Skeletal muscle tissue (tissue), 4 donors: ENCODE data around the gene MTMR3. TPM values are rescaled to one million over a fixed set of nuclear protein-coding genes. Genes with fewer than 3 reads are reported as not detected.

Source experiments
- H3K27ac ChIP-seq: one replicate; pipeline ENCODE4 v1.7.0; 2013; ENCODE audit warnings: mild to moderate bottlenecking, low read depth, low read length, inconsistent platforms
- H3K27me3 ChIP-seq, 3 donors: one replicate each; pipeline ENCODE4 v1.7.0; 2013; ENCODE audit warnings: low read length in 3 of 3; ENCODE audit not compliant: control insufficient read depth in 3 of 3, insufficient read depth in 3 of 3
- H3K36me3 ChIP-seq, 3 donors: one replicate each; pipeline ENCODE4 v1.7.0; 2013; ENCODE audit warnings: low read length in 3 of 3; ENCODE audit not compliant: control insufficient read depth in 3 of 3, insufficient read depth in 3 of 3
- H3K4me1 ChIP-seq, 3 donors: one replicate each; pipeline ENCODE4 v1.7.0; 2013; ENCODE audit warnings: low read length in 3 of 3, mild to moderate bottlenecking in 3 of 3; ENCODE audit not compliant: control insufficient read depth in 3 of 3, insufficient read depth in 3 of 3
- H3K4me3 ChIP-seq, 3 donors: one replicate each; pipeline ENCODE4 v1.7.0; 2013; ENCODE audit warnings: low read length in 3 of 3
- H3K9ac ChIP-seq, 3 donors: one replicate each; pipeline ENCODE4 v1.7.0; 2013; ENCODE audit warnings: low read length in 3 of 3, mild to moderate bottlenecking in 3 of 3, moderate library complexity in 2 of 3, low read depth in 1 of 3
- H3K9me3 ChIP-seq, 3 donors: one replicate each; pipeline ENCODE4 v1.7.0; 2013; ENCODE audit warnings: low read length in 3 of 3; ENCODE audit not compliant: control insufficient read depth in 3 of 3
- total RNA-seq: library from RNA; depleted of rRNA; stranded (reverse); fragments of >200 nt; gene quantifications from one replicate; pipeline ENCODE4 v1.2.3, GENCODE V29; 2014
- donor health status: Osteomylitis.

Gene MTMR3
- total RNA-seq, 1 donor from 2014 or later, result 38.6 TPM

DNA sequence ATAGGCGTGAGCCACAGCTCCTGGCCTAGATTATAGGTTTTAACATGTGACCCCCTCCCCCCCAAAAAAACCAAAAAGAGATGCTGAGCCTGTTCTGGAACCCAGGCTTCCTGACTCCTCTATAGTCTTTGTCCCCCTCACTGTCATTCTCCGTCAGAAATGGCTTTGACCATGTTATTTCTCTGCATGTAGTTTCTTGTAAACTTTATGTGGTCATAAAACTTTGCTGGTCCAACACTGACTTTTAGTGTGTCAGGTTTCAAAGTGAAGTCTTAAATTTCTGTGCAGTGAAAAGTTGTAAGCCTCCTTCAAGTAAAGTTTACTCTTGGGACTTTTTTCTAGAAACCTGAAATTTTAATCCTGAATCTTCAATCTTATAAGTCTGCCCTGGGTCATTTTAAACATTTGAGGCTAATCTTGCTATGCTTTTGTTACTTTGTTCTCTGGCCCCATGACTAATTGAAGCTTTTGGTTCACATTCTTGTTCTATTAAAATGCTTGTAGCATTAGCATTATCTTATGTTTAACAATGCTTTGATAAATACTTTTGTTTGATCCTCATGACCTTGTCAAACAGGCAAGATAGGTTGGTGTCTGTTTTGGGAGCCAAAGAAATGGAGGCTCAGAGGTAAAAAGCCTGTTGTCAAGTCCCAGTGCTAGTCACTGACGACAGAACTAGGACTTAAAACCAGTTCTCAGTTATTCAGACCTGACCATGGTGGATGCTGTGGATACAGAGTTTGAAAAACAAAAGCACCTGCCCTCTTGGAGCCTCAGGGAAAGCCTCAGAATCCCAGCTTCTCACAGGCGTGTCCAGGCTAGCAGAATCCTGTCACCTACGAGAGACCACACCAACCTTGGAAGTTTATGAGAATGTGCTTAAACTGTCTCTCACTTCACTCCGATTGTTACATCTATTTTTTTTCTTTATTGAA lies 109.6 kb downstream of the MTMR3 start:
- Histone ChIP-seq H3K27ac (no peak overlapping the region), H3K9me3 (no peaks in the 10 kb centered on the region), H3K4me1 (peaks cover 0 to 26% (median 8%) of the 10 kb centered on the region in 3 donors), H3K36me3 (peaks cover 4 to 18% (median 4%) of the 10 kb centered on the region in 3 donors), H3K27me3 (no peaks in the 10 kb centered on the region), H3K4me3 (no peak overlapping the region), H3K9ac (no peak overlapping the region)

DNA sequence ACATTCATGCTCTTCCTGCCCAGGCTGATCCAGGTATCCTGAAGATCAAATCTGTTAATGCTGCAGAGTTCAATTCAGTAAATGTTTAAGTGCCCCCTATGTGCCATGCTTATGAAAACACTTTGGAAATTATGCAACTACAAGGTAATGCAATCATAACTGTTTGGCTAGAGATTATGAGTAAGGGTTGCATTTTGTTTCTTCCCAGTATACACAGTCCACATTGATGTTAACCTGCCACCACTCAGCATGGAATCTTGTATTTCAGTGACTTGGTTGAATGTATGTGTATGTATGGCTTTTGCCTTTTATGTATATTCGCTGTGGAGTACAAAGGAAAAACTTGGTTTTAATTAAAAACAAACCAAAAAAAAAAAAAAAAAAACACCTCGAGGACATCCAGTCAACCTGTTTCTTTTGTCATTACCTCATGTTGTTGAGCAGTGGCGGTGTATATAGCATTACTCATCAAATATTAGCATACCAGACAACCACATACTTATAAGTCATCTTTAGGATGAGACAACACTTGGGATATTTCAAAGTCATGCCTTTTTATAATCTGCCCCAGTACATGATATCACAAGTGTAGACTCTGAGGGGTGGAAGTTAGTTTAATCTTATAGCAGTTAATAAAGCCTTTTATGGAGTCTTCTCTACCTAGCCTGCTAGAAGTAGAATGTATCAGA lies 111.2 kb downstream of the MTMR3 start:
- Histone ChIP-seq H3K27me3 (no peaks in the 10 kb centered on the region), H3K4me1 (peaks cover 5 to 27% (median 8%) of the 10 kb centered on the region in 3 donors), H3K9me3 (no peaks in the 10 kb centered on the region), H3K27ac (no peak overlapping the region), H3K9ac (no peak overlapping the region), H3K4me3 (no peak overlapping the region), H3K36me3 (peaks cover 3 to 20% (median 4%) of the 10 kb centered on the region in 3 donors)

DNA sequence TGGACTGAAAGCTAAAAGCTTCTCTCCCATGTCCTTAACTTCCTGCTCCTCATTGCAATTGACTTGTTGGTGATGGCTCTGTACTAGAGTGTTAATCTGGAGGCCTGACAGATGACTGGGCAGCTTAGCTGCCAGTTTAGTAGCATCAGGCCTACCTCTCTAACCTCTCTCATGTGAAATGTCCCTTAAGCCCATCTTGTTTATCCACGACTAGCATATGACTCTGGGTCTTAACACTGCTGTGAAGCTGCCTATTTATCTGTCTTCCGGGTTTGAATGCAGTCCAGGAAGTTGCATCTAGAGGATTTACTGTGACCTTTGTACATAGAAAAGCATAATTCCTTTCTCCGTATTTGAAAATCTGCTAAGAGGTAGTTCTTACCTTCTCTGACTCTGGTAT lies 112.0 kb downstream of the MTMR3 start:
- Histone ChIP-seq H3K36me3 (peaks cover 0 to 20% (median 3%) of the 10 kb centered on the region in 3 donors), H3K4me1 (peaks cover 5 to 27% (median 8%) of the 10 kb centered on the region in 3 donors), H3K4me3 (no peak overlapping the region), H3K27me3 (no peaks in the 10 kb centered on the region), H3K27ac (peak overlapping the region; percentile 3), H3K9me3 (no peaks in the 10 kb centered on the region), H3K9ac (peak overlapping the region in 1 of 3 donors; percentile 37)

DNA sequence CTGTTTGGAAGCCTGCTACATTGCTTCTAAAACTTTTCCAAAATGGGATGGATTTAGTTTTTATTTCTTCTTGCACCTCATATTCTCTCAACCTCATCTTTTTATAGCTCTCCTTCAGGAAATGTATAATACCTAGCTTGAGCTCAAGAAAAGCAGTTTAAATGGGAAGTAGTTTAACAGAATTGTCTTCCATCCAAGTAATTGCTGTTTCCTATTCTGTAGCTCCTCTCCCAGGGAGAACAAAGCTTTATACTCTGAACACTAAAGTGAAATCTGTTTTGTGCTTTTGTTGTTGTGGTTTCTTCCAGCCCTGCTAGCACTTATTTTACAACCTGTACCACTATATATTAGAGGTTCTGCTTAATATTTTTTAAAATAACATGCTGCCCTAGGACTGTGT lies 114.1 kb downstream of the MTMR3 start:
- Histone ChIP-seq H3K27me3 (no peaks in the 10 kb centered on the region), H3K9me3 (no peaks in the 10 kb centered on the region), H3K27ac (no peak overlapping the region), H3K4me3 (no peak overlapping the region), H3K36me3 (peaks cover 0 to 17% (median 3%) of the 10 kb centered on the region in 3 donors), H3K9ac (no peak overlapping the region), H3K4me1 (peaks cover 5 to 21% (median 8%) of the 10 kb centered on the region in 3 donors)

DNA sequence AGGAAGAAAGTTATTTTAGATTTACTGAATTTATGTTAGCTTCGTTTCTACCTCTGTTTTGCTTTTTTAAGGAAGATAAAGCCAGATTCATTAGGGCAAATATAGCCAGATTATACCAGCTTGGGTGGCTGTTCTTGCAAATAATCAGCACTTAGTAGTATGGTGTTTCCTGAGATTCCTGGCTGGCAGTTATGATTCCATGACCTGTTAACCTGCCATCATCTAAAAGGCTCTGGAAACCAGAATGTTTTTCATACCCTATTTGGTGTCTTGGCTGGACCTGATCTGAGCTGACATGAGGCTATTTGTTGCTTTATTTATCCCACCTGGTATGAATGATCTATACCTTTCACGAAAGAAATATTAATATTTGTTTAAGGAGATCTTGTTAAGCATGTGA lies 114.5 kb downstream of the MTMR3 start:
- Histone ChIP-seq H3K4me1 (peaks cover 5 to 21% (median 8%) of the 10 kb centered on the region in 3 donors), H3K9ac (no peak overlapping the region), H3K4me3 (no peak overlapping the region), H3K27me3 (no peaks in the 10 kb centered on the region), H3K9me3 (no peaks in the 10 kb centered on the region), H3K36me3 (peaks cover 0 to 18% (median 3%) of the 10 kb centered on the region in 3 donors), H3K27ac (no peak overlapping the region)

DNA sequence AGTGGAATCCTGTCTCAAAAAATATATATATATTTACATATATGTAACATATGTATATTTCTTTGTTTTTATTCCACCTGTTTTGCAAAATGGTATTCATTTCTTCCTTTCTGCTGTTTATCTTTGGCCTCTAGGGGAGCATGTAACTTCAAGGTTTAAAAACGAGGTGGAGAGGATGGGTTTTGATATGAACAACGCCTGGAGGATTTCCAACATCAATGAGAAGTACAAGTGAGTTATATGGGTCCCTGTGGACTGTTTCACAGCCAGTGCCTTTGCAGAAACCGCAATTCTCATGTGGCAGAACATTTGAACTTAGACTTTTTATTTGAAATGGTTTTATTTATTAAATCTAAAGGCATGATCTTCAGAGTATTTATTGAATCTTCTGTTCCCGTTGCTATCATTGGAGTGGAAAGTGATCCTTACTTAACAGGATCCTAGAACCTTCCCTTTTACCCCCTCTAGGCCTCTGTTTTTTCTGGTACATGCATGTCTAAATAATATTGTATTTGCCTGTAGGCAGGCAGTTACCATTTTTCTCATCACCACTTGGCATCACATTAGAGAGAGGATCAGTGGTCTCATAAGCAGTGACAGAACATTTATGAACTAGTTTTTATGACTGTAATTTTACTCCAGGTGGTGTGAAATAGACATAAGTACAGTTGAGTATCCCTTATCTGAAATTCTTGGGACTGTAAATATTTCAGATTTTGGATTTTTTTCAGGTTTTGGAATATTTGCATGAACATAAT lies 115.8 kb downstream of the MTMR3 start:
- Histone ChIP-seq H3K4me1 (peaks cover 5 to 18% (median 8%) of the 10 kb centered on the region in 3 donors), H3K4me3 (no peak overlapping the region), H3K27me3 (no peaks in the 10 kb centered on the region), H3K9me3 (no peaks in the 10 kb centered on the region), H3K9ac (no peak overlapping the region), H3K27ac (no peak overlapping the region), H3K36me3 (peaks cover 3 to 19% (median 9%) of the 10 kb centered on the region in 3 donors)

DNA sequence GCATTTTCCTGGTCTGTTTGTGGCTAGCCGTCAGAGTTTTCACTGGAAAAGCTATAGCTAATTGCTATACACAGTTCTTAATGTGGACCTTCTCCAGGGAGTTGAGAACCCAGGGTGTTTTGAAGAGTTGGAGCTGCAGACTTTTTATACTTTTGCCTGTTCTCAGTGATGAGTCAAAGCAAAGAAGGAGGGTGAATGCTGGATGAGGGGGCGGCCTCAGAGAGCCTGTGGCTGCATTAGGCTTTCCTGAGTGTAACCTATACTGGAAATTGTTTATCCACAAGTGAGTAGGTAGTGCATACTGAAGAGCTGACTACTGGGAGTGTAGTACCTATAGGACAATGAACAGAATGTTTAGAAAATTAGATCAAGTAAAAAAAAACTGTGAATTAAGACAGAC lies 117.6 kb downstream of the MTMR3 start:
- H3K27me3 ChIP-seq, result no peaks in the 10 kb centered on the region
- no peaks in the 10 kb centered on the region for H3K9me3 ChIP-seq
- H3K9ac ChIP-seq, result no peak overlapping the region
- peaks cover 3 to 20% (median 9%) of the 10 kb centered on the region in 3 donors for H3K36me3 ChIP-seq
- H3K4me3 ChIP-seq, result no peak overlapping the region
- H3K4me1 ChIP-seq, result peaks cover 7 to 17% (median 16%) of the 10 kb centered on the region in 3 donors
- no peak overlapping the region for H3K27ac ChIP-seq

DNA sequence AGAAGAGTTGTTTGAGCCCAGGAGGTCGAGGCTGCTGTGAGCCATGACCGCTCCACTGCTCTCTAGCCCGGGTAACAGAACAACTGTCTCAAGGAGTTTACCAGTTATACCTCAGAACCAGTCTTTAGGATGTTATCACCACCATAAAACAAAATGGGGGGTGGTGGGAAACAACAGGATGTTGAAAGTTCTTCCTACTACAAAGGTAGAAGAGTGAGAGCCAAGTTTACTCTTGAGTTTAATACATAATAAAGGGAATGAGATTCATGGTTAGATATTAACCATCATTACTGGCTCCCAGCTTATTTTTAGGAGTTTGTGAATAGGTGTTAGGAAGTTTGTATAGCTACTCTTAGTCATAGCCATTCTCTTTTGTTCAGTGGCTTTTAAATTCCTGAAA lies 118.5 kb downstream of the MTMR3 start:
- no peak overlapping the region for H3K4me3 ChIP-seq
- no peak overlapping the region for H3K27ac ChIP-seq
- no peaks in the 10 kb centered on the region for H3K9me3 ChIP-seq
- H3K4me1 ChIP-seq, result peaks cover 7 to 17% (median 16%) of the 10 kb centered on the region in 3 donors
- no peaks in the 10 kb centered on the region for H3K27me3 ChIP-seq
- H3K36me3 ChIP-seq, result peaks cover 3 to 24% (median 9%) of the 10 kb centered on the region in 3 donors
- no peak overlapping the region for H3K9ac ChIP-seq

DNA sequence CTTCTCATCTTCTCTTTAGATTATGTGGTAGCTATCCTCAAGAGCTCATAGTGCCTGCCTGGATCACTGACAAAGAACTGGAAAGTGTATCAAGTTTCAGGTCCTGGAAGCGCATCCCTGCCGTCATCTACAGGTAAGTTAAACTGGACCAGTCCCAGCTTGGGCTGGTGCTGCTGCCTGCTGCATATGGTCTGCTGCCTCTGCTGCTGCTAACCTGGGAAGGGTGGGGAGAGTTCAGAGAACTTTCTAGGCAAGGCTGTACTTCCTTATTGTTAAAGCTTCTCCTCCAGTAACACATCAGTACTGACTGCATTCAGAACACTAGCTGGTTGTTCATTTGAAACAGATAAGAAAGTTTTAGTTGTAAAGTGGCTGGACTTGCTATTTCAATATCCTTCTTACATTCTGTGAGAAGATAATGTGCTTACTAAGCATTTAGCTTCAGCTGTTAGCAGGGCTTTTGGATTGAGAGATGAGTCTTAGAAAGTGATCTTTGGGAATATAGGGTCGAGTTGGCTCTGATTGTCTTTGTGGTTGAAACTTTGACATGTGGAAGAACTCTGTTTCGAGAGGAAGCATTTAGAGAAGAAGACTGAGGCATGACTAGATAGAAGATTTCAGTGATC lies 120.0 kb downstream of the MTMR3 start:
- no peaks in the 10 kb centered on the region for H3K27me3 ChIP-seq
- no peaks in the 10 kb centered on the region for H3K9me3 ChIP-seq
- H3K4me3 ChIP-seq, result no peak overlapping the region
- H3K36me3 ChIP-seq, result peaks cover 14 to 36% (median 21%) of the 10 kb centered on the region in 3 donors
- H3K9ac ChIP-seq, result no peak overlapping the region
- H3K27ac ChIP-seq, result no peak overlapping the region
- H3K4me1 ChIP-seq, result peaks cover 7 to 16% (median 14%) of the 10 kb centered on the region in 3 donors
